ENCODE results near the gene BTBD19. TPM values are rescaled to one million over a fixed set of nuclear protein-coding genes. Genes with fewer than 3 reads are reported as not detected.
"Not testable (repeated sequence)": the region's sequence is repeated elsewhere in the genome, so short reads cannot be mapped to it uniquely, and the experiment has no call there.

The BTBD19 gene
- total RNA-seq, 1 donor from 2014 or later: 1.9 TPM

GRCh38 chr1:44820328-44821239 is 12.3 kb downstream of the BTBD19 start:
- peak; percentile 19 for ATAC-seq (ENCODE audit: poor library complexity)
- DNase-seq: peak; percentile 11
- intact Hi-C loops (cut with DNase I): no loop called here

DNA sequence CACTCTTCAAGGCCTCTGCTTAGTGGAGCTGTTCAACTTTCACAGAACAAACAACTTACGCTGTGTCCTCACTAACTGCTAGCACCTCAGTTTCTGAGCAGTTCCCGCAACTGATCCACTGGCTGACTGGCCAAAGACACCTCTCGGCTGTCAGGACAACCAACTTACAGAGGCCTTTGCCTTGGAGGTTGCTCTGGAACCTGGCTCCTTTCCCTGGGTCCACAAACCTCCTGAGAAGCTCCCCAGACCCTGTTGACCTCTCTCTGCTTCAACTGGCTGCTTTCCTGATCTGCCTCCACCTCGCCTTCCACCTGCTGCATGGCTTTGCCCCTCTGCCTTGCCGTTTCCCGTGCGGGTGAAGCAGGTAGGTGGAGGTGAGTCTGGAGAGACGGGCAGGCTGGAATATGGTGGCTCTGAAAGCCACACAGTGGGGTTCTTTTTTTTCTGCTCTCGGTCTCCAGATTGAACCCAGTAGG is 13.0 kb downstream of the BTBD19 start:
- ATAC-seq (ENCODE audit: poor library complexity): no peak
- DNase-seq: no peak
- intact Hi-C loops (cut with DNase I): no loop called here

DNA sequence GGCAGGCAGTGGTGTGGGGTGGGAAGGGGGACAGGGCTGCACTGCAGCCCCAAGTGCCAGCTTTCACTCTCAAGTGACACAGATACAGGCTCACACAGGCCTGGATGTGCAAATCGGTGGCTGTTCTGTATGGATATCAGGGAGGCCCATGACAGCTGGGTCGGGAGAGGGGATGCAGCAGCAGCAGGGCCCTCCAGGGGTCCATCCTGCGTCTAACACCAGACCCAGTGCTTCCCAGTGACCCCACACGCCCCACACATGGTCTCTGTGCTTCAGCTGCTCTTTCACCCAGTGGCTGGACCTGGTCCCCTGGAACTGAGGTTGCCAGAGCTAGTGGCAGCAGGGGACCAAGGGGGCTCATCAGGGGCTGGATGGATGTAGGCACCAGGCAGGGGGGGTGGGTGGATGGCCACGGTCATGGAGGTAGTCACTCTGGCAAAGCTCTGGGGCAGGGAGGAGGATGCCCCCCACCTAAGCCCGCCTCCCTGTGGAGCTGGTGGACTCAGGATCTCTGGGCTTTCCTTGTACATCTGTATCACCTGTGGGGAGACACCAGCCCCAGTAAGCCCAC is 13.9 kb downstream of the BTBD19 start:
- DNase-seq (no peak), ATAC-seq (ENCODE audit: poor library complexity) (no peak)
- intact Hi-C loops (cut with DNase I): no loop called here

GRCh38 chr1:44822981-44823451 is 14.7 kb downstream of the BTBD19 start:
- DNase-seq (peak; percentile 54), ATAC-seq (ENCODE audit: poor library complexity) (no peak)
- intact Hi-C loops (cut with DNase I): no loop called here

DNA sequence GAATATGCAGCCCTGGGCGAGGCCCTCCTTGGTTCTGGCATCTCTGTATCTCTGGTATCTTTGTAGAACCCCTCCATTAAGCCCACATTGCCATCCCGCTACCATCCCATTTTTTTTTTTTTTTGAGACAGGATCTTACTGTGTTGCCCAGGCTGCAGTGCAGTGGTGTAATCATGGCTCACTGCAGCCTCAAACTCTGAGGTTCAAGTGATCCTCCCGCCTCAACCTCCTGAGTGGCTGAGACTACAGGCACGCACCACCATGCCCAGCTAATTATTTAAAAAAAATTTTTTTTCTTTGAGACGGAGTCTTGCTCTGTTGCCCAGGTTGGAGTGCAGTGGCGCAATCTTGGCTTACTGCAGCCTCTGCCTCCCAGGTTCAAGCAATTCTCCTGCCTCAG is 16.1 kb downstream of the BTBD19 start:
- DNase-seq; intact Hi-C loops (cut with DNase I); ATAC-seq (ENCODE audit: poor library complexity): not testable (repeated sequence)

- DNase-seq (peak; percentile 85), ATAC-seq (ENCODE audit: poor library complexity) (peak; percentile 81)
- intact Hi-C loops (cut with DNase I): no loop called here
Observed at GRCh38 chr1:44826375-44827196, 18.3 kb downstream of the BTBD19 start.

- intact Hi-C loops (cut with DNase I): no loop called here
- ATAC-seq (ENCODE audit: poor library complexity) (no peak), DNase-seq (no peak)
Observed at GRCh38 chr1:44827197-44828002, 19.1 kb downstream of the BTBD19 start.

GRCh38 chr1:44828003-44828651 is 19.8 kb downstream of the BTBD19 start:
- DNase-seq (no peak), ATAC-seq (ENCODE audit: poor library complexity) (no peak)
- intact Hi-C loops (cut with DNase I): no loop called here

DNA sequence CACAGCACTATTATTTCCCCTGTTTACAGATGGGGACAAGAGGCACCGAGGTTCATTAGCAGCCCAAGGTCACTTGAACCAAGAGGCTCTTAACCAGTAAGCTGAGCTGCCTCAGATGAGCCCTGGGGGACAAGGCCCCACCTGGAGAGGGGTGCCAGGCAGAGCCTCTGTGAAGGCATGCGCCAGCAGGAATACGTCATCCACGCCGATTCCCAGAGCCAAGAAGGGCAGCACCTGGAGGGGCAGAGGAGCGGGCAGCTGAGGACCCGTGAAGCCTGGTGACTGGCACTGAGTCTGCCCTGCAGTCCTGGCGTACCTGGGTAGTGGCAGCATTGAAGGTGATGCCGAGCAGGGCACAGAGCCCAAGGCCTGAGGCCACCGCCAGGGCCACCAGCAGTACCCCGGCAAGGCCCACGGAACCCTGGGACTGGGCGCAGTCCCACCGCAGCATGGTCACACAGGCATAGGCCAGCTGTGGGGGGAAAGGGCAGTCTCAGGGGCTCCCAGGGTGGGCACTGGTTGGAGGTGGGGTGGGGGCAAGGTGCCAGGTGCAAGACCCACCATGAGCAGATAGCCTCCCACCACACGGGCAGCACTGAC is 20.6 kb downstream of the BTBD19 start:
- ATAC-seq (ENCODE audit: poor library complexity) (no peak), DNase-seq (no peak)
- intact Hi-C loops (cut with DNase I): no loop called here

GRCh38 chr1:44829506-44830384 is 21.4 kb downstream of the BTBD19 start:
- ATAC-seq (ENCODE audit: poor library complexity) (no peak), DNase-seq (no peak)
- intact Hi-C loops (cut with DNase I): loop anchor here (10.0 kb wide), 1 partner anchor 45 kb away; the partner anchor contains the start of gene BEST4

DNA sequence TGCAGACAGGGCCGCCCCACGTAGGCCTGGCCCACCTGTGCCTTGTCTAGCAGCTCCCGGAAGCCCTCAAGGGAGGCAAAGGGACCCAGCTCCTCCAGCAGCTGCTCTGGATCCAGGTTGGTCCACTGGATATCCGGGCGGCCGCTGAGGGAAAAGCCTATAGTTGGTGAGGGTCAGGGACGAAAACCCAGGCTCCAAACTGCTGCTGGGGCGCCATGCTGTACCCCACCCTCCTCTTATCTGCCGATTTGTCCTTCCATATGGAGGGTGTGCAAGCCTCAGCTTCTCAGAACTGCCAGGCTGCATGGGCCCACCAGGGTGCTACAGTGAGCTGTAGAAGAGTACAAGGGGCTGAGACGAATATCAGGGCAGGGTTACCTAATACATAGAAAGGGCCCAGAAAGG is 22.6 kb downstream of the BTBD19 start:
- ATAC-seq (ENCODE audit: poor library complexity) (no peak), DNase-seq (no peak)
- intact Hi-C loops (cut with DNase I): loop anchor here (10.0 kb wide), 1 partner anchor 46 kb away; the partner anchor contains the start of gene BEST4

DNA sequence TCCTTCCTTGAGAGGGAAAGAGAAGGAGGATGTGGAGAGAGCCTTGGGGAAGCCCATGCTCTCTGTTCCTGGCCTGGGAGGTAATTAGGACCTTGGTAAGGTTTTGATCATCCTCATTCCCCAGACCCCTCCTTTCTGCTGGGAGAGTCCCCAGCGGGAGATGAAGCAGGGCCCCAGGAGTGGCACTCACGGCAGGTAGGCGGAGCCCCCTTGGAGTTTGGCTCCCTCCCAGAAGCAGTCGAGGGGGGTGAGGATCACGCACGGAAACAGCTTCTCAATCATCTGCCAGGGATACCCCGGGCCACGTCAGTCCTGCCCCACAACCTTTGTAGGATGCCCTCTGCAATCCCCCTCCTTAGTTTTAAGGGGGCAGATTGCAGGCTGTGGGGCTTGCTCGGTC is 23.2 kb downstream of the BTBD19 start:
- ATAC-seq (ENCODE audit: poor library complexity): no peak
- intact Hi-C loops (cut with DNase I): loop anchor here (10.0 kb wide), 1 partner anchor 47 kb away; the partner anchor contains the start of gene BEST4

DNA sequence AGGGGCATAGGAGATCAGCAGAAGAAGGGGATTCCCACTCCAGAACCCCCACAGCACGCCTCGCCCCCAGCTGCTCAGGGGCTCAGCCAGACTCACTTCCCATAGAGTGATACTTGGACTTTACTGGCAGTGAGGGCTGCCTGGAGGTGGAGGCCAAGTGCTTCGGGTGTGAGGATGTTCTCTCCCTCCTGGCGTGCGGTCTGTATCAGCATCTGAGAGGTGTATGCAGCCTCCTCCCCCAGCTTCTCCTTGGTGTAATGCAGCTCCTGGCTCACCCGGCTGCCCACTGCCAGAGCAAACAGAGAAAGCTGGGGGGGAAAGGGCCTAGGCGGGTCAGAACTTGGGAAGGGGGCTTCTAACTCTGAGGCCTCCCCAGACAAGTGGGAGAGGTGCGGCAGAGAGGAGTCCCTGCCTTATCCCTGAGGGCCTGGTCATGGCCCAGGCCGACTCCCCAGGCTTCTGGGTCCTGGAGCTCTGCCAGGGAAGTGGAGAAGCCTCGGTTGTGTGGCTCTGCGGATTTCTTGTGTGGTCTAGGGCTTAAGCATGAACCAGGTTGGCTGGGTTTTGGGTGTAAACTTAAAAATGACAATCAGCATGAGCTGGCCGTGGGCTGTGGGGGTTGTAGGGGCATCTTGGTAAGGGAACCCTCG is 23.9 kb downstream of the BTBD19 start:
- ATAC-seq (ENCODE audit: poor library complexity) (no peak), DNase-seq (no peak)
- intact Hi-C loops (cut with DNase I): loop anchor here (10.0 kb wide), 1 partner anchor 47 kb away; the partner anchor contains the start of gene BEST4

More for the DNA sequence above, 23.2 kb downstream of the BTBD19 start:
- DNase-seq: no peak

DNA sequence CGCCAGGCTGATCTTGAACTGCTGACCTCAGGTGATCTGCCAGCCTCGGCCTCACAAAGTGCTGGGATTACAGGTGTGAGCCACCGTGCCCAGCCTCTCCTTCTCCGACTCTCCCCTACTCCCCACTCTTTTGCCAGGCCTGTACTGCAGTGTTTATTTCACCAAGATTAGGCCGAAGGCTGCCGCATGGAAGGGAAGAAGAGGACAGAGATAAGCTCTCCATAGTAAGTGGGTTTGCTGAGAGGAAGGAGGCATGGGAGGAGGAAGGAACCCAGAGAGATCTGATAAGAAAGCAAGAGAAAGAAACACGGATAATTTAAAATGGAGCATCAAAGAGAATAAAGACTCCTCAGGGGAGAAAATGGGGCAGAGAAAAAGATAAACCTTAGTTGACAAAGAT is 26.0 kb downstream of the BTBD19 start:
- intact Hi-C loops (cut with DNase I): loop anchor here (10.0 kb wide), 1 partner anchor 50 kb away; the partner anchor contains the start of gene BEST4

More for the DNA sequence above, 26.0 kb downstream of the BTBD19 start:
- ATAC-seq (ENCODE audit: poor library complexity) (no peak), DNase-seq (no peak)

All from Right ventricle myocardium superior (tissue), 1 donor.